ENCODE data around the gene PRRC2B. TPM values are rescaled to one million over a fixed set of nuclear protein-coding genes. Genes with fewer than 3 reads are reported as not detected.

The PRRC2B gene
- total RNA-seq, 2 experiments from 2014 or later, result 126 to 134 TPM

DNA sequence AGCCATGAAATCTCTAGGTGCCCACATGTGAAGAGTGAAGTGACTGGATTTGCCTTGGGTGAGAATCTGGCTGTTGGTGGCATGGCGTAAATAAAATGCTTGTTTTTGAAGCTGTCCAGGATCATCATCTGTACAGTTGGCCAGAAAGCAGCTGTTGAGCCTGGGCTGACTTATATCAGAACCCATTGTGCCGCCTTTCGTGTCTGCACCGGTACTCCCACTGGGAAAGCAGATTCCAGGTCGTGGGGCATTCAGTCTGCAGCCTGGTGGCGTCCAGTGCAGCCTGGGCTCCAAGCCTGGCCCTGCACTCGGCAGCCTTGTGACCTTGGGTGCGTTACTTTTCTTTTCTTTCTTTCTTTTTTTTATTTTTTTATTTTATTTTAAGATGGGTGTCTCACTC lies 27.8 kb downstream of the PRRC2B start:
- ChIA-PET CTCF (no interaction called here), POLR2A (no interaction called here)

DNA sequence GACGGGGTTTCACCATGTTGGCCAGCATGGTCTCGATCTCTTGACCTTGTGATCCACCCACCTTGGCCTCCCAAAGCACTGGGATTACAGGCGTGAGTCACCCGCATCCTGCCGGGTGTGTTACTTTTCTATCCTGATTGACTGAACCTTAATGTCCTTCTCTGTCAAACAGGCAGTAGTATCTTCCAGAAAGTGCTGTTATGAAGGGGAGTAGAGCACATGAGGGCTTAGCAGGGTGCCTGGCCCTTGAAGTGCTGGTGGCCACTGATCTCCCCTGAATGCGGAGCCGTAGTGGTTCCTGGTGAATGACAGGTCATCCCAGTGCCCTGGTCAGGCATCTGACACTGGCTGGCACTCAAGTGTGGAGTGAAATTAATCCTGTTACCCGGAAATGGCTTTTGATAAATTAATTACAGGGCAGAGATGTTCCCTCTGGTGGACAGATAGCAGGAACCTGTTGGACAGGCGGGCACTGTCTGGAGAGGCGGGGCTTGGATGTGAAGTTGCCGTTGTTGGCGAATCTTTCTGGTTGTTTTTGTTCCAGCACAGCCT lies 28.4 kb downstream of the PRRC2B start:
- ChIA-PET POLR2A (no interaction called here), CTCF (no interaction called here)

DNA sequence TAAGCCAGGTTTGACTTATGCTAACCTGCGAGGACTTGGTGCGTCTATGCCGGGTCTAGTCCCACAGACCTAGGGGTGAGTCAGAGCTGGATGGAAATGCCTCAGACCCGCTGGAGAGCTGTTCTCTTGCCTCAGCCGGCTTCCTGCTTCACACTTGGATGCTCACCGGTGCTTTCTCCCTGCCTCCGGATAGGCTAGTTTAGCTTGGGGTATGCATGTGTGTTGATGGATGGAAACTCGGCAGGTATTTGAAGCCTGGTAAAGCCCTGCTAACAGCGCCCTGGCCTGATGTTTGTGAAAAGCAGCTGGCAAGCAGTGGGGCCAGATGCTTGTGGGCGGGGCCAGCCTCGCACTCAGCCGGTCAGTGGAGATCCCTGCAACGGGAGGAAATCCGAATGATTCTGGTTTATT lies 29.3 kb downstream of the PRRC2B start:
- POLR2A ChIA-PET, result no interaction called here
- CTCF ChIA-PET, result interaction anchor here (0.5 kb wide), 1 partner anchor 58 kb away, joined by 3 read pairs; no protein-coding TSS in a partner anchor

DNA sequence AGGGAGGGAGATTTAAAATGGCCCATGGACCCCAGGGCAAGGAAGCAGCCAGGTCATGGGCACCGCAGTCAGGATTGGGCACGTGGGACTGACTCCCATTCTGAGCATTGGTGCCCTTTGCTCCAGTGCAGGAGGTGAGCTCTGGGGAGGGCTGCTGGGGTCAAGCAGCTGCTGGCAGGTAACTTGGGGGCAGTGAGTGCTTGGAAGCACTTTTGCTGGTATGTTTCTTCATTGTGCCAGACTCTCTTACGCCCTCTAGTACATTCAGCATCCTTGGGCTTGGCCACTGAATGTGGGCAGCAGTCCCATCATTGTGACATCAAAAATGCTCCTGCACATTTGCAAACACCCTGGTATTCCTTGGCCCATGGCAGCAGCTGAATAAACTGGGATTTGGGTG lies 32.7 kb downstream of the PRRC2B start:
- CTCF ChIA-PET, result no interaction called here

DNA sequence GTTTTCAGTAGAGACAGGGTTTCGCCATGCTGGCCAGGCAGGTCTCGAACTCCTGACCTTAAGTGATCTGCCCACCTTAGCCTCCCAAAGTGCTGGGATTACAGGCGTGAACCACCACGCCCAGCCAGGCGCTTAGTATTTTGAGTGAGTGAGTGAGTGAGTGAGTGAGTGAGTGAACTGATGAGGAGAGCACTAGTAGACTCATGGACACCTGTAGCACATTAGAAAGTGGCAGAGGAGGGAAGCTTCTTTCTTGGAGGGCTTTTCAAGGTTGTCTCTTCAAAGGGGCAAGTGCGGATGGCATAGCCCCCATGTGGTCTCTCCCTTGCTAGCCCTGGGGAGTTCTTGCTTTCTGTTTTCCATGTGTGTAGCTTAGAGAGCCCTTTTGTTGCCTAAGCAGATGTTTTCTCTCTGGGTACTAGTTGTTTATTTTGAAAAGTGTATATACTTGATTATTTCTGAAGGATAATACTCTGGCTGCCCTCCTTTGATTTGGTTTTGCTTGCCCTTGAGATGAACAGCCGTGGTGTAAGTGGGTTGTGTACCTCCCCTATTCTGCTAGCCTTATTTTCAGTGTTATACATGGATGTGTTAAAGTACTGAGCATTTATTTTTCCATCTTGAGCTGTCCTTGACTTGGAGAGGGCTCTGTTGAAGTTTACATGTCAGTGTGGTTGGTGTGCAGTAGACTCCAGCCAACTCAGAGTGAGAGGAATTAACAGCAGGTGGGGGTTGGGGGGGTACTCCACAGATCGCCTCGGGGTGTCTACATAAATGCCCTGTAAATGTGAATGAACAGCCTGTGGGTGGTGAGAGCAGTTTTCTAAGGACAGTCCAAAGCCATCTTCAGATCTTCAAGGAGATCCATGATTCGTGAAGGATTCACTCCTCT lies 35.5 kb downstream of the PRRC2B start:
- ChIA-PET CTCF (no interaction called here), POLR2A (no interaction called here)

More for the DNA sequence above, 32.7 kb downstream of the PRRC2B start:
- POLR2A ChIA-PET, result no interaction called here

DNA sequence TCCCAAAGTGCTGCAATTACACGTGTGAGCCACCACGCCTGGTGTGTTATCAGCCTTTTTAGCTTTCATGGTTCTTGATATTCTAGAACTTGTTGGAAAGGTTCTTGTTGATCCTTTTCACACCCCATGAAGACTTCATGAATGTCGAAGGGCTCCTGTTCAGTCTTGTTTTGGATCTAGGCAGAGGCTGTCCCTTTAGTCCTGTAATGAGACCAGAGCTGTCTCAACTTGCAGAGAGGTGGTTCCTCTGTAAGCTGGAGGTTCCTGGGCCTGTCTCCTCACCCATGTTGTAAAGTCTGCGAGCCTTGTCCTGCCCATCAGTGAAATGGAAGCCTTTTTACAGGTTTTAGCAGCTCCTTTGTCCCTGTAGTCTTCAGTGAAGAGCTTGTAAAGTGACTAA lies 38.2 kb downstream of the PRRC2B start:
- POLR2A ChIA-PET, result no interaction called here

DNA sequence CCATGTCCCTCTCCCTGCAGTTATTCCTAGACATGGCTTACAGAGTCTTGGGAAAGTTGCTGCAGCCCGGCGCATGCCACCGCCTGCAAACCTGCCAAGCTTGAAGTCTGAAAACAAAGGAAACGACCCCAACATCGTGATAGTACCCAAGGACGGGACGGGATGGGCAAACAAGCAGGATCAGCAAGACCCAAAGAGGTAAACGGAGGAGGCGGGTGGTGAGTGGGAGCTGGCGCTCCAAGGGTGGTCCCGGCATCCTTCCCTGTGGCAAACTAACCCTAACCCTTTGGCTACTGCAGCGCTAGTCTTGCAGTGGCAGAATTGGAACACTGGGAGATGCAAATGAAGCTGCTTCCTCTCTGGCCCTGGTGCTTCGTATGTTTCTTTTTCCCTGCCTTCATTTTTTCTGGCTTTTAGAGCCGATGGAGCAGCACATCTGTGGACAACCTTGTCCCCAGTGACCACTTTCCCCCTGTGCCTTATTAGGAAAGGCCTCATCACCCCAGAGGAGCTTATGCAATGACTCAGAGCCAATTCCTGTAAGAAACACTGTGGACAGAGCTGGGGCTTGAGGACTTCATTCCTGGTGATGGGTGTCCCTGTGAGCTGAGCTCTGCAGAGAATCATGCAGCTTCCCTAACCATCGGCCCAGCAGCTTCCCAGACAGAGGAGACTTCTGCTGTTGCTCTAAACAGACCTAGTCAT lies 38.9 kb downstream of the PRRC2B start:
- CTCF ChIA-PET, result interaction anchor here (0.6 to 1.0 kb wide), 2 partner anchors 52 to 1657 kb away, joined by 3 read pairs; no protein-coding TSS in a partner anchor

More for the DNA sequence above, 38.2 kb downstream of the PRRC2B start:
- CTCF ChIA-PET, result interaction anchor here (0.6 to 1.0 kb wide), 3 partner anchors 20 to 1657 kb away, joined by 3 read pairs; no protein-coding TSS in a partner anchor

DNA sequence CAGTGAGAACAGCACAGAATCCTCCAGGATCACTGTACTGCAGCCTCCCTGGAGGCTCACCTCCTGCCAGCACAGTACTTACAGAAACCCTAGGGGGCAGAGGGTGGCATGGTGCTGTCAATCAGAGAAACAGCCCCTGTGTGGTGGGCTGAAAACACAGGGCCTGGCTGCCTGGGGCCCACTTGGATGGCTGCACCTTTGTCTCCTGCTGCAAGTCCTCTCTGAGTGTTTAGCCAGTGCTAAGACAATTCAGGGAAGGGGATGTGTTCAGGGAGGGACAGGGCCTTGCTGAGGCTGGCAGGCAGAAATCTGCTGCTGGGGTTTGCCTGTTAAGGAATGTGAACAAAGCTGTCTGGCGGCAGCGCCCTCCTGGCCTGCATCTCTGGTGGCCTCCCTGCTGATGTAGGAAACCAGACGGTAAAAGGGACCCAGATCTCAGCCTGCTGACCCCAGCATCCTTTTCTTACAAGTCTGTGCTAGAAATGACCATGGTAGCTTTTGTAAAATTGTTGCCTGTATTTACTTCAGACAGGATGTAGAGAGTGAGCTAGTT lies 39.5 kb downstream of the PRRC2B start:
- ChIA-PET CTCF (no interaction called here), POLR2A (no interaction called here)

More for the DNA sequence above, 38.9 kb downstream of the PRRC2B start:
- POLR2A ChIA-PET, result no interaction called here

DNA sequence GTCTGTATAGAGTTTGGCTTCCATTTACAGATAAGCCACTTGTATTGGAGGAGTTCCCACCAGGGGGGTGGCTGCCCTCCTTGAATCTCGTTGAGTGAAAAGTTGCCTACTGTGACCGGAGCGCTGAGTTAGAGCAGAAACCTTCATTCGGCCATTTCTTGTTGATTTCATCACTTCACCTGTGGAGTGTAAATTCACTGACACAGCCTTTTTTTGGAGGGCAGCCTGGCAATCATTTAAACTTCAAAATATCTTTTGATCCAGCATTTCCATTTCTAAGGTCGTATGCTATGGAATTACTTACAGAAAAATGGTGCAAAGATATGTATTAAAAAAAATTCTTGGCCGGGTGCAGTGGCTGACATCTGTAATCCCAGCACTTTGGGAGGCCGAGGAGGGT lies 40.8 kb downstream of the PRRC2B start:
- ChIA-PET CTCF (no interaction called here), POLR2A (no interaction called here)

DNA sequence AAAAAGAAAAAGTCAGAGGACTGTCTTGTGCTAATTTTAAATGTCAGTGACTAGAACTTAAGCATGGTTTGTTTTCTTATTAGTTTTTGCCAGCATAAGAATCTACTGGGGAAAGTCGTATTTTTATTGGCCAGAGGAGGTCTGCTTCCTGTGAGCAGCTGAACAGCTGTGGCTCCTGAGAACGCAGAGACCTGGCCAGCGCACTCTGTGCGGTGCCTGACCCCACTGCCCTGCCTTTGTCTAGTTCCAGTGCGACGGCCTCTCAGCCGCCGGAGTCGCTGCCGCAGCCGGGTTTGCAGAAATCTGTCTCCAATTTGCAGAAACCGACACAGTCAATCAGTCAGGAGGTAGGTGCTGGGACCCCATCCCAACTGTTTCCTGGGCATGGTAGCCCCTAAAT lies 42.5 kb downstream of the PRRC2B start:
- CTCF ChIA-PET, result no interaction called here
- POLR2A ChIA-PET, result no interaction called here

DNA sequence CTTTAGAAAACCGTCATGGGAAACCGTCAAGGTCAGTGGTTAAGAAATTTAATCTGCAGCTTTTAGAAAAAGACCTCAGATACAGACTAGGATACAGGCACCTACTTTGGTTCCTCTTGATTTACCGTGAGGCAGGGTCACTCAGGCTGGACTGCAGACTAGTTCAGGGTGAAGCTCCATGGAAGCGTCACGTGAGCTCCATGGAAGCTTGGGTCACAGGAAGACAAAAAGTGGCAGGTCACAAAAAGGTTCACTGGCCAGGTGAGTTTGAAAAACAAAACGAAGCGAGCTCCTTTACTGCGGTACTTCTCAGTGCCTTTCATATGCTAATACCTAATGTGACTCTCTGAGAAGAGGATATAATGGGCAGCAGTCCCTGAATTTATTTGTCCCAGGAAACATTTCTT lies 43.0 kb downstream of the PRRC2B start:
- CTCF ChIA-PET, result no interaction called here
- POLR2A ChIA-PET, result no interaction called here

DNA sequence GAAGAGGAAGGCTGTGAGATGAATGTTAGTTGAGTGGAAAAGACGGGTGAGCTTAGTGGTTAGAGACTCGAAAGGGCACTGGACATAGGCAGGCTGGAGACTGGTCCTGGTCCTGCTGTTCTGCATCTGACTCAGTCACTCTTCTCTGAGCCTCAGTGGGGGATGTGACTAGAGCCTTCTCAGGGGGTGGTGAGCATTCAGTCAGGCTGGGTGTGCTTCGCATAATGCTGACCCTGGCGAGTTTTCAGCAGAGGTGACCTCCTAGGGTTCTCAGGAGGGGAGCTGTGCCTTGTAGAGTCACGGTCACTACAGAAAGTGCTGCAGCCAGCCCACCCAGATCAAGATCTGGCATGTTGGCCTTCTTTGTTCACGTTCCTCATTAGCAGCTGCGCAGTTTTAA lies 44.3 kb downstream of the PRRC2B start:
- POLR2A ChIA-PET, result no interaction called here
- CTCF ChIA-PET, result no interaction called here

DNA sequence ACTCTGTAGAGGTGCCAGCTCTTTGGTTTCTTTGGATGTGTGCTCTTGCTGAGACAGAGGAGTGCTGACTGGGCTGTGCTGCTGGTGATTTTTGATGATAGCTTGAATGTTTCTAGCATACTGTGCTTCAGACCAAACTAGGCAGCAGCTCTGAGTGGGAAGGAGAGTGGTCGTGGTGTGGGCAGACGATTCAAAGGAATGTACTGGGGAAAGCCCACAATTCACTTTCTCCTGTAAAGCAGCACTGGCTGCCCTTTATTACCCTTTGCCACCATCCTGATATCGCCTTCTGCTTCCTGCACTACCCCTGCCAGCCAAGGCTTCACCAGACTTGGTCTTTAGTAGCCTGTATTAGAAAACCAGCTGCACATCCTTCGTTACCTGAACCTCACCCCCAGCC lies 45.3 kb downstream of the PRRC2B start:
- POLR2A ChIA-PET, result no interaction called here
- CTCF ChIA-PET, result no interaction called here

DNA sequence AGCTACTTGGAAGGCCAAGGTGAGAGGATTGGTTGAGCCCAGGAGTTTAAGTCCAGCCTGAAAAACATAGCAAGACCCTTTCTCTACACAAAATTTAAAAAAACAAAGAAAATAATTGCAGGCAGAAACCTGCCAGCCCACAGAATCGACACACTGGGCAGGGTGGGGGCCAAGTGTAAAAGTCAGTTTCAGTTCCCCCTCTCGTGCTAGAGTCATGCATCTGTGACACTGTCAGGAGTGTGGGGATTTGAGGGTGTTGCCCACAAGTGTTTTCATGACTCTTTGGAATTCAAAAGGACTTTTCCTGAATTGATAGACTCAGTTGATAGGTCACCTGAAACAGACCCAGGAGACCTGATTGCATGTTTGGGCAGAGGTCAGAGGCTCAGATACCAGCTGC lies 47.6 kb downstream of the PRRC2B start:
- ChIA-PET POLR2A (no interaction called here), CTCF (interaction anchor here (0.6 kb wide), 1 partner anchor 25 kb away, joined by 3 read pairs; no protein-coding TSS in a partner anchor)

DNA sequence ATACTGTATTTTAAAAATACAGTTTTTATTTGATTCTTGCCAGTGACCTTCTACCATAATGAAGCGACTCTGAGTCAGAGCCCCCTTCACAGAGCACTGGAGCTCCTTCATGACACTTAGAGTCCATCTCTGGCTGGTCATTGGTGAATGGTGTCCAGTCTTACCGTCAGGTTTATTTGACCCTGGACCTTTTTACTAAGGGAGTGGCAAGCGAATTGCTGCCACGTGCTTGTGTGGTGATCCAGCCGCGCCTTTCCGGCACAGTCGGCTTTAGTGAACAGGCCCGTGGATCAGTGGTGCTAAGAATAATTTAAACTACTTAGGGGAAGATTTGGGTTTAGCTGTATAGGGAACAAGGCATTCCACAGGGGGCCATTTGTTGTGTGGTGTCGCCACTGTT lies 48.5 kb downstream of the PRRC2B start:
- POLR2A ChIA-PET, result no interaction called here

DNA sequence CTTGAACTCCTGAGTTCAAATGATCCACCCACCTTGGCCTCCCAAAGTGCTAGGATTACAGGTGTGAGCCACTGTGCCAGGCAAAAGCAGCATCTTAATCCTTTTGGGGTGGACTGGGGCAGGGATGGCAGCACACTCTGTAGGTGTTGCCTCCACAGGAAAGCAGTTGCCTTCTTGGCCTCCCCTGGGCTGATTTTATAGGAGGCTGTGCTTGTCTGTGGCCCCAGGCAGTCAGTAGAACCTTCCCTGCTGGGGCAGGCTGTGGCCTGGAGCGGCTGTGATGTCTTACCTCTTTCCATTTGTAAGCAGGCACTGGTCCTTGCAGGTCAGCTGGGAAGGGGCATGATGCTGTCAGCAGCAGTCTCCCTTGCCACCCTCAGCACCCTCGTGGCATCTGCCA lies 49.8 kb downstream of the PRRC2B start:
- ChIA-PET CTCF (no interaction called here), POLR2A (no interaction called here)

More for the DNA sequence above, 48.5 kb downstream of the PRRC2B start:
- CTCF ChIA-PET, result no interaction called here

DNA sequence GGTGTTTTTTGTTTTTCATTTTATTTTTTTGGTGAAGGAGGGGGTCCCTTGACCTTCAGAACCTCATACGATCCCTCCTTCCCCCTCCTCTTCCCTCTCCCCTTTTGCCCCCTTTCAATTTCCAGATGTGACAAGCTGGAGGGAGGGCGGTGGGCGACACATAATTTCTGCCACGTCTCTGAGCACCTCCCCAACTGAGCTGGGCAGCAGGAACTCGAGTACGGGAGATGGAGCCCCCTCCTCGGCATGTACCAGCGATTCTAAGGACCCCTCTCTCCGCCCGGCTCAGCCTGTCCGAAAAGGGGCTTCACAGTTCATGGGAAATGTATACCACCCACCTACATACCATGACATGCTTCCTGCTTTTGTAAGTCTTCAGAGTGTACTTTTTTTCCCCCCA lies 52.4 kb downstream of the PRRC2B start:
- CTCF ChIA-PET, result no interaction called here

DNA sequence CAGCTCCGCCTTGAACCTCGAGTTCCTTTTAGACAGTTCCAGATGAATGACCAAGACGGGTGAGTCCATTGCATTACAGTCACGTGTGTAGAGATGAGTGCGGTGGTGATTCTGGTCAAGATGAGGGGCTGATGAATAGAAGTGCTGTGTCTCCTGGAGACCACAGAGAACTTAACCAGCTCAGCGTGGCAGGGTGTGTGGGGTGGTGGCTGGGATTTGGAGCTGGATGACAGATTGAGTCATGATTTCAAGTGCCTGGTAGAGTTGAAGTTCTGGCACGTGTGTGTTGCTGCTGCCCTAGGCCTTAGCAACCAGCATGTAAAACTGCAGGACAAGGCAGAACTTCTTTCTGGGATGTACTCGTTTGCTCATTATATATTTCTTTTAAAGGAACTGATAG lies 53.3 kb downstream of the PRRC2B start:
- ChIA-PET POLR2A (no interaction called here), CTCF (interaction anchor here (1.2 kb wide), 1 partner anchor 97 kb away, joined by 4 read pairs; no protein-coding TSS in a partner anchor)

More for the DNA sequence above, 52.4 kb downstream of the PRRC2B start:
- POLR2A ChIA-PET, result no interaction called here

DNA sequence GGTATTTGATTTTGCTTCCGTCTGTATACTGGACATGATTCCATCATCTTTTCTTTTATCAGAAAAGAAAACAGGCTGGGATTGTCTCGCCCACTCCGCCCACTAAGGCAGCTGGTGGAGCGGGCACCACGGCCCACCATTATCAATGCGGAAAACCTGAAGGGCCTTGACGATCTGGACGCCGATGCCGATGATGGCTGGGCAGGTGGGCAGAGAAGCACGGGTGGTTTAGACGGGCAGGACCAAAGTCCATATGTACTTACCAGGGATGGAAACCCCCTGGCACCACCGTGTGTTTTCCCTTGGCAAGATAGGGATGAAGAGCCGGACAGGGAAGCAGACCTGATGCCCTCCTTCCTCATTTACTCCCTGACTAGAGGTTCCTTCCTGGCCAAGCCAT lies 53.7 kb downstream of the PRRC2B start:
- ChIA-PET POLR2A (no interaction called here), CTCF (interaction anchor here (1.2 kb wide), 1 partner anchor 98 kb away, joined by 4 read pairs; no protein-coding TSS in a partner anchor)

DNA sequence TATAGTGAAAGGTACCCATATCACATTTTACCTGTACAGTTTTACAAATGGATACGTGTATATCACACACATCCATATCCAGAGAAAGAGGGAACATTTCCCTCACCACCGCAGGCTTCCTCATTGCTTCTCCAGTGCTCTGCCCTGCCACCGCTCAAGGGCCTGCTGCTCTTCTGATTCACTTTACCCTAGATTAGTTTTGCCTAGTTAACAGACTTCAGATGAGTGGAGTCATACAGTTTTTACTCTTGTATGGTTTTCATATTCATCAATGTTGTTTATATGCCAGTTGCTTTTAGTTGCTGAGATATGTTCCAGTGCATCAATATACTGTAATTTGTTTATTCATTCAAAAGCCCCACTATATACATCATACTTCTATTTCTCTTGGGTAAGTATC lies 54.9 kb downstream of the PRRC2B start:
- ChIA-PET POLR2A (no interaction called here), CTCF (no interaction called here)
